ENCODE measurements around the gene RXFP1.

Gene RXFP1

GRCh38 chr4:158544141-158544540 is 22.5 kb downstream of the RXFP1 start:
- Histone ChIP-seq H3K27me3 (ENCODE audit: control insufficient read depth, insufficient read depth, low read length) (no peaks in the 10 kb centered on the region), H3K4me3 (ENCODE audit: low read length) (no peak overlapping the region), H3K9ac (ENCODE audit: low read length) (no peak overlapping the region), H3K9me3 (ENCODE audit: control insufficient read depth, low read depth, low read length) (no peaks in the 10 kb centered on the region), H3K36me3 (ENCODE audit: control insufficient read depth, low read depth, low read length) (no peaks in the 10 kb centered on the region), H3K4me1 (ENCODE audit: control insufficient read depth, low read depth, low read length) (no peaks in the 10 kb centered on the region), H3K27ac (ENCODE audit: low read length) (no peak overlapping the region)

- no peak overlapping the region for H3K9ac ChIP-seq (ENCODE audit: low read length)
- no peak overlapping the region for H3K4me3 ChIP-seq (ENCODE audit: low read length)
- no peaks in the 10 kb centered on the region for H3K27me3 ChIP-seq (ENCODE audit: control insufficient read depth, insufficient read depth, low read length)
- no peaks in the 10 kb centered on the region for H3K36me3 ChIP-seq (ENCODE audit: control insufficient read depth, low read depth, low read length)
- H3K4me1 ChIP-seq (ENCODE audit: control insufficient read depth, low read depth, low read length), result no peaks in the 10 kb centered on the region
- H3K27ac ChIP-seq (ENCODE audit: low read length), result no peak overlapping the region
- H3K9me3 ChIP-seq (ENCODE audit: control insufficient read depth, low read depth, low read length), result peaks cover 2% of the 10 kb centered on the region
Observed at GRCh38 chr4:158553364-158553763, 31.7 kb downstream of the RXFP1 start.

- no peaks in the 10 kb centered on the region for H3K4me1 ChIP-seq (ENCODE audit: control insufficient read depth, low read depth, low read length)
- H3K27ac ChIP-seq (ENCODE audit: low read length), result no peak overlapping the region
- no peak overlapping the region for H3K4me3 ChIP-seq (ENCODE audit: low read length)
- no peaks in the 10 kb centered on the region for H3K27me3 ChIP-seq (ENCODE audit: control insufficient read depth, insufficient read depth, low read length)
- H3K9me3 ChIP-seq (ENCODE audit: control insufficient read depth, low read depth, low read length), result no peaks in the 10 kb centered on the region
- H3K36me3 ChIP-seq (ENCODE audit: control insufficient read depth, low read depth, low read length), result no peaks in the 10 kb centered on the region
- no peak overlapping the region for H3K9ac ChIP-seq (ENCODE audit: low read length)
Observed at GRCh38 chr4:158560284-158560683, 38.6 kb downstream of the RXFP1 start.

- no peaks in the 10 kb centered on the region for H3K9me3 ChIP-seq (ENCODE audit: control insufficient read depth, low read depth, low read length)
Observed at GRCh38 chr4:158566860-158567259, 45.2 kb downstream of the RXFP1 start.

GRCh38 chr4:158571736-158572135 is 50.1 kb downstream of the RXFP1 start:
- peaks cover 22% of the 10 kb centered on the region for H3K4me1 ChIP-seq (ENCODE audit: control insufficient read depth, low read depth, low read length)
- H3K27me3 ChIP-seq (ENCODE audit: control insufficient read depth, insufficient read depth, low read length), result no peaks in the 10 kb centered on the region
- H3K36me3 ChIP-seq (ENCODE audit: control insufficient read depth, low read depth, low read length), result no peaks in the 10 kb centered on the region
- no peak overlapping the region for H3K4me3 ChIP-seq (ENCODE audit: low read length)
- no peak overlapping the region for H3K9ac ChIP-seq (ENCODE audit: low read length)
- no peaks in the 10 kb centered on the region for H3K9me3 ChIP-seq (ENCODE audit: control insufficient read depth, low read depth, low read length)
- no peak overlapping the region for H3K27ac ChIP-seq (ENCODE audit: low read length)

More at GRCh38 chr4:158566860-158567259, 45.2 kb downstream of the RXFP1 start:
- no peaks in the 10 kb centered on the region for H3K36me3 ChIP-seq (ENCODE audit: control insufficient read depth, low read depth, low read length)
- no peak overlapping the region for H3K27ac ChIP-seq (ENCODE audit: low read length)
- H3K4me3 ChIP-seq (ENCODE audit: low read length), result no peak overlapping the region
- no peak overlapping the region for H3K9ac ChIP-seq (ENCODE audit: low read length)
- H3K4me1 ChIP-seq (ENCODE audit: control insufficient read depth, low read depth, low read length), result peaks cover under 1% of the 10 kb centered on the region
- no peaks in the 10 kb centered on the region for H3K27me3 ChIP-seq (ENCODE audit: control insufficient read depth, insufficient read depth, low read length)

- Histone ChIP-seq H3K9ac (ENCODE audit: low read length) (no peak overlapping the region), H3K36me3 (ENCODE audit: control insufficient read depth, low read depth, low read length) (no peaks in the 10 kb centered on the region), H3K27me3 (ENCODE audit: control insufficient read depth, insufficient read depth, low read length) (no peaks in the 10 kb centered on the region), H3K4me3 (ENCODE audit: low read length) (no peak overlapping the region), H3K4me1 (ENCODE audit: control insufficient read depth, low read depth, low read length) (peaks cover 22% of the 10 kb centered on the region), H3K9me3 (ENCODE audit: control insufficient read depth, low read depth, low read length) (no peaks in the 10 kb centered on the region), H3K27ac (ENCODE audit: low read length) (no peak overlapping the region)
Observed at GRCh38 chr4:158572608-158573007, 50.9 kb downstream of the RXFP1 start.

- H3K36me3 ChIP-seq (ENCODE audit: control insufficient read depth, low read depth, low read length), result no peaks in the 10 kb centered on the region
- H3K9me3 ChIP-seq (ENCODE audit: control insufficient read depth, low read depth, low read length), result no peaks in the 10 kb centered on the region
- no peaks in the 10 kb centered on the region for H3K27me3 ChIP-seq (ENCODE audit: control insufficient read depth, insufficient read depth, low read length)
- H3K27ac ChIP-seq (ENCODE audit: low read length), result no peak overlapping the region
- H3K4me1 ChIP-seq (ENCODE audit: control insufficient read depth, low read depth, low read length), result peaks cover 23% of the 10 kb centered on the region
- H3K9ac ChIP-seq (ENCODE audit: low read length), result no peak overlapping the region
- no peak overlapping the region for H3K4me3 ChIP-seq (ENCODE audit: low read length)
Observed at GRCh38 chr4:158578476-158578875, 56.8 kb downstream of the RXFP1 start.

GRCh38 chr4:158580064-158580463 is 58.4 kb downstream of the RXFP1 start:
- H3K36me3 ChIP-seq (ENCODE audit: control insufficient read depth, low read depth, low read length), result no peaks in the 10 kb centered on the region
- H3K4me3 ChIP-seq (ENCODE audit: low read length), result no peak overlapping the region
- H3K9ac ChIP-seq (ENCODE audit: low read length), result no peak overlapping the region

GRCh38 chr4:158581161-158581560 is 59.5 kb downstream of the RXFP1 start:
- Histone ChIP-seq H3K4me3 (ENCODE audit: low read length) (no peak overlapping the region), H3K27ac (ENCODE audit: low read length) (no peak overlapping the region), H3K4me1 (ENCODE audit: control insufficient read depth, low read depth, low read length) (peaks cover 10% of the 10 kb centered on the region), H3K9ac (ENCODE audit: low read length) (no peak overlapping the region), H3K36me3 (ENCODE audit: control insufficient read depth, low read depth, low read length) (no peaks in the 10 kb centered on the region), H3K9me3 (ENCODE audit: control insufficient read depth, low read depth, low read length) (no peaks in the 10 kb centered on the region), H3K27me3 (ENCODE audit: control insufficient read depth, insufficient read depth, low read length) (no peaks in the 10 kb centered on the region)

More at GRCh38 chr4:158580064-158580463, 58.4 kb downstream of the RXFP1 start:
- Histone ChIP-seq H3K9me3 (ENCODE audit: control insufficient read depth, low read depth, low read length) (no peaks in the 10 kb centered on the region), H3K4me1 (ENCODE audit: control insufficient read depth, low read depth, low read length) (peaks cover 10% of the 10 kb centered on the region), H3K27ac (ENCODE audit: low read length) (no peak overlapping the region), H3K27me3 (ENCODE audit: control insufficient read depth, insufficient read depth, low read length) (no peaks in the 10 kb centered on the region)

- Histone ChIP-seq H3K4me3 (ENCODE audit: low read length) (no peak overlapping the region), H3K9me3 (ENCODE audit: control insufficient read depth, low read depth, low read length) (no peaks in the 10 kb centered on the region), H3K4me1 (ENCODE audit: control insufficient read depth, low read depth, low read length) (no peaks in the 10 kb centered on the region), H3K9ac (ENCODE audit: low read length) (no peak overlapping the region), H3K36me3 (ENCODE audit: control insufficient read depth, low read depth, low read length) (no peaks in the 10 kb centered on the region), H3K27ac (ENCODE audit: low read length) (no peak overlapping the region), H3K27me3 (ENCODE audit: control insufficient read depth, insufficient read depth, low read length) (no peaks in the 10 kb centered on the region)
Observed at GRCh38 chr4:158586881-158587280, 65.2 kb downstream of the RXFP1 start.

GRCh38 chr4:158588285-158588684 is 66.6 kb downstream of the RXFP1 start:
- Histone ChIP-seq H3K36me3 (ENCODE audit: control insufficient read depth, low read depth, low read length) (no peaks in the 10 kb centered on the region), H3K9ac (ENCODE audit: low read length) (no peak overlapping the region), H3K27ac (ENCODE audit: low read length) (no peak overlapping the region), H3K4me1 (ENCODE audit: control insufficient read depth, low read depth, low read length) (no peaks in the 10 kb centered on the region), H3K4me3 (ENCODE audit: low read length) (no peak overlapping the region), H3K9me3 (ENCODE audit: control insufficient read depth, low read depth, low read length) (no peaks in the 10 kb centered on the region), H3K27me3 (ENCODE audit: control insufficient read depth, insufficient read depth, low read length) (no peaks in the 10 kb centered on the region)

- H3K36me3 ChIP-seq (ENCODE audit: control insufficient read depth, low read depth, low read length), result no peaks in the 10 kb centered on the region
- no peaks in the 10 kb centered on the region for H3K27me3 ChIP-seq (ENCODE audit: control insufficient read depth, insufficient read depth, low read length)
- H3K4me1 ChIP-seq (ENCODE audit: control insufficient read depth, low read depth, low read length), result no peaks in the 10 kb centered on the region
- no peak overlapping the region for H3K27ac ChIP-seq (ENCODE audit: low read length)
- H3K4me3 ChIP-seq (ENCODE audit: low read length), result no peak overlapping the region
- H3K9ac ChIP-seq (ENCODE audit: low read length), result no peak overlapping the region
- no peaks in the 10 kb centered on the region for H3K9me3 ChIP-seq (ENCODE audit: control insufficient read depth, low read depth, low read length)
Observed at GRCh38 chr4:158588777-158589176, 67.1 kb downstream of the RXFP1 start.

All from iPS-18a (cell line).